Panc1 (cell line): ENCODE results near the gene CEP63. TPM values are rescaled to one million over a fixed set of nuclear protein-coding genes. Genes with fewer than 3 reads are reported as not detected.

ENCODE experiments used
- ATAC-seq: fragments of 200-7000 bp; cut with Tn5 transposase; 2 replicates; pipeline ENCODE4 v1.9.1; 2020; ENCODE audit warnings: mild to moderate bottlenecking, moderate library complexity
- Bru-seq: library from RNA; stranded (reverse); fragments of 400-500 nt; gene quantifications from one replicate; lab custom pipeline; 2021; lab: Mats Ljungman, UMichigan
- BruChase-seq, 2 experiments: library from RNA; stranded (reverse); fragments of 400-500 nt; gene quantifications; one replicate each; lab custom pipeline; 2021; lab: Mats Ljungman, UMichigan
- BruUV-seq: library from RNA; stranded (reverse); fragments of 400-500 nt; replicated peaks from 2 replicates; lab custom pipeline; 2021; lab: Mats Ljungman, UMichigan
- CTCF ChIA-PET: fragments of 300-600 bp; sonication (Branson Sonifier 250); formaldehyde crosslinking; loops from one replicate; lab custom pipeline; 2022; ENCODE audit warnings: antibody characterized with exemption; lab: Charles Lee
- POLR2A ChIA-PET: fragments of 300-600 bp; sonication (Branson Sonifier 250); formaldehyde crosslinking; loops from one replicate; lab custom pipeline; 2022; ENCODE audit warnings: antibody characterized with exemption; lab: Charles Lee
- DNase-seq: peaks from one replicate; pipeline ENCODE4 v3.0.0-alpha.2; 2010; ENCODE audit warnings: low read depth, low spot score
- H3K27ac ChIP-seq: 2 replicates; pipeline ENCODE4 v1.5.1; 2011; ENCODE audit warnings: mild to moderate bottlenecking, low read length, inconsistent platforms
- H3K27me3 ChIP-seq: fragments of 200-500 bp; sonication (Bioruptor generic); 2 replicates; pipeline ENCODE4 v1.6.0; 2014; ENCODE audit warnings: low read length, inconsistent platforms; ENCODE audit not compliant: control insufficient read depth, insufficient read depth
- H3K36me3 ChIP-seq: fragments of 200-500 bp; sonication (Bioruptor generic); 2 replicates; pipeline ENCODE4 v1.5.1; 2014; ENCODE audit warnings: inconsistent platforms, mild to moderate bottlenecking, low read length, moderate library complexity; ENCODE audit not compliant: control insufficient read depth, insufficient read depth
- H3K4me1 ChIP-seq: 2 replicates; pipeline ENCODE4 v1.5.1; 2011; ENCODE audit warnings: inconsistent platforms, mild to moderate bottlenecking, low read length, moderate library complexity; ENCODE audit not compliant: control insufficient read depth, insufficient read depth
- H3K4me3 ChIP-seq, 2 experiments: 2 replicates each; pipeline ENCODE4 v1.5.1; 2011 to 2012; ENCODE audit warnings: low read depth in 2 of 2, low read length in 2 of 2, mild to moderate bottlenecking in 2 of 2, inconsistent platforms in 1 of 2, moderate library complexity in 1 of 2
- H3K9me3 ChIP-seq: fragments of 200-500 bp; sonication (Bioruptor generic); 2 replicates; pipeline ENCODE4 v1.5.1; 2014; ENCODE audit warnings: low read depth, mild to moderate bottlenecking, inconsistent platforms, low read length, moderate library complexity; ENCODE audit not compliant: control insufficient read depth, insufficient read depth
- POLR2AphosphoS5 ChIP-seq: IDR thresholded peaks from 2 replicates; pipeline ENCODE4 v1.6.1; 2012; ENCODE audit warnings: mild to moderate bottlenecking, low read depth, low read length, moderate library complexity
- SIN3A ChIP-seq: IDR thresholded peaks from 2 replicates; pipeline ENCODE4 v1.6.1; 2012; ENCODE audit warnings: low read depth, mild to moderate bottlenecking, low read length, moderate library complexity, borderline replicate concordance; ENCODE audit not compliant: insufficient read depth
- TCF7L2 ChIP-seq: IDR thresholded peaks from 2 replicates; pipeline ENCODE4 v1.6.1; 2011; ENCODE audit warnings: mild to moderate bottlenecking, low read depth, low read length, inconsistent platforms
- in situ Hi-C: cut with HindIII; loops from 2 replicates; pipeline ENCODE4 v1.10.0; 2016; ENCODE audit warnings: low sequenced_read_pairs, low pct_unique_long_range_greater_than_20kb
- intact Hi-C: fragments of 100-400 bp; cut with micrococcal nuclease; formaldehyde crosslinking; loops from one replicate; pipeline ENCODE4 v1.10.0; 2022; ENCODE audit not compliant: unreplicated experiment
- long read RNA-seq: library from polyadenylated mRNA; unstranded; transcript quantifications from one replicate; pipeline ENCODE4 v2.0.0, GENCODE V29; 2021; ENCODE audit not compliant: unreplicated experiment
- polyA plus RNA-seq: library from polyadenylated mRNA; unstranded; fragments of >200 nt; gene quantifications from one replicate; pipeline ENCODE4 v1.2.1, GENCODE V29; 2012; ENCODE audit warnings: missing spikeins; ENCODE audit not compliant: insufficient read length
- total RNA-seq: library from RNA; stranded (reverse); gene quantifications from one replicate; pipeline ENCODE4 v1.2.1, GENCODE V29; 2021; ENCODE audit not compliant: unreplicated experiment
- TF ChIP-seq, protein P1 (sequence below): fragments of 450-650 bp; IDR thresholded peaks from 2 replicates; pipeline ENCODE4 v1.5.1; 2017; ENCODE audit warnings: mild to moderate bottlenecking
- TF ChIP-seq, protein P2 (sequence below), 2 experiments: IDR thresholded peaks; 2 replicates each; pipeline ENCODE4 v1.6.1; 2011 to 2012; ENCODE audit warnings: low read depth in 2 of 2, control low read depth in 1 of 2, low read length in 1 of 2, mild to moderate bottlenecking in 1 of 2, moderate library complexity in 1 of 2; ENCODE audit not compliant: insufficient read depth in 1 of 2

Gene CEP63
- total RNA-seq (30.5 TPM), Bru-seq, nascent RNA (percentile 84 among the genes with signal in this experiment), BruChase-seq, experiment 1, labeled RNA remaining after a 2-hour chase (percentile 74 among the genes with signal in this experiment), BruChase-seq, experiment 2, labeled RNA remaining after a 6-hour chase (percentile 73 among the genes with signal in this experiment)
- polyA plus RNA-seq, result 21.3 TPM
- long read RNA-seq, transcript CEP63-201 (12 exons, 2,056 nt), result major isoform, 5 of 59 reads
- long read RNA-seq, partial matches to known transcripts, result 23 of 59 reads
- long read RNA-seq, other reads (novel, unspliced or antisense), result 29 of 59 reads

DNA sequence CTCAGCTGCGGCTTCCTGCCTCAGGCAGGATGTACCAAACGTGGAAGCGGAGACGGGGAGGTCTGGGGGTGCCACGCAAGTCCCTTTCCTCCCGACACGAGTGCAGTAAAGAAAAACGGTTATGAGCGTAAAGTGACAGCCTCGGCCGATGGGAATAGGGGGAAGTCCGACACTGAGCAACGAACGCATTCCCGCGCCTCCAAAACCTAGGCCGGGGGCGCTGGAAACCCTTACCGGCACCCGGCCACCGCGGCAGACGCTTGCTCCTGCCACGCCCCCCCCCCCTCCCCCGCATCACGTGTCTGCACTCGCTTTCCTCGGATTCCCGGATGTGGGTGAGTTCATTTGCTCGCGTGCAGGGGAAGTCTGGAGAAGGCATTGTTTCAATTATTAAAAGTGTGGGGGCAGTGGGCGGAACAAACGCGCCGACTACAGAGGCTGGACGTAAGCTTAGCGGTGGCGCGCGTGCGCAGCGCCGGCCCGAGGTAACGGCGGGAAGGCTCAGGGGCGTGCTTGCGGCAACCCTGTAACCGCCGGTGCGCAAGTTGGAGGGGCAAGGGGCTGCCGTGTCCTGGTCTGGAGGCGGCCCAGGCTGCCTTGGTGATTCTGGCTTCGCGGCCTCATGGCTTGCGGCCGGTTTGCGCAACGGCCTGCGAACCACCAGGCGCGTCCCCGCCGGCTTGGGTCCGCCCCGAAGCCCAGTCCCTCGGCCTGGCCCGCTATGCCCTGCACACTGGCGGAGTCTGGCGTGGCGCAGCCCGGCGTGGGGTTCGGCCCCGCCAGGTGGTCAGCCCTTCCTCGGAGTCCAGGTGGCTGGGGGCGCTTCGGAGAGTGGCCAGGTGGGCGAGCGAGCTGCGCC is at the start of gene CEP63, which contains the start of gene ANAPC13:
TSS of gene CEP63 (plus strand) at position 340 of the 859 bp plus-strand sequence. CDS start 9,264 bp downstream, outside the sequence.
TSS of gene ANAPC13 (minus strand) at position 268 of the 859 bp plus-strand sequence. CDS start 3,081 bp downstream, outside the sequence.
- Histone ChIP-seq H3K9me3 (no peaks in the 10 kb centered on the region), H3K4me3 (peak within 1 kb of the TSS; percentile 96 to 98), H3K4me1 (peaks cover 30% of the 10 kb centered on the region), H3K27me3 (no peaks in the 10 kb centered on the region), H3K27ac (peak within 1 kb of the TSS; percentile 100), H3K36me3 (peaks cover 13% of the 10 kb centered on the region)
- in situ Hi-C loops (no loop called here), intact Hi-C loops (no loop called here)
- DNase-seq (peak; percentile 97), ATAC-seq (peak; percentile 93)
- ChIA-PET CTCF (interaction anchor here (0.6 kb wide), 1 partner anchor 163 kb away, joined by 3 read pairs; no protein-coding TSS in a partner anchor), POLR2A (interaction anchor here (0.7 to 1.2 kb wide), 2 partner anchors 120 to 173 kb away, joined by 3 read pairs; no protein-coding TSS in a partner anchor)
- TSS peak; percentile 80 for BruUV-seq
- TF ChIP-seq TCF7L2 (peak; percentile 100), POLR2AphosphoS5 (peak; percentile 95), SIN3A (peak; percentile 85; the same call in 1 of the 2 replicates)
- TF ChIP-seq, protein P1, sequence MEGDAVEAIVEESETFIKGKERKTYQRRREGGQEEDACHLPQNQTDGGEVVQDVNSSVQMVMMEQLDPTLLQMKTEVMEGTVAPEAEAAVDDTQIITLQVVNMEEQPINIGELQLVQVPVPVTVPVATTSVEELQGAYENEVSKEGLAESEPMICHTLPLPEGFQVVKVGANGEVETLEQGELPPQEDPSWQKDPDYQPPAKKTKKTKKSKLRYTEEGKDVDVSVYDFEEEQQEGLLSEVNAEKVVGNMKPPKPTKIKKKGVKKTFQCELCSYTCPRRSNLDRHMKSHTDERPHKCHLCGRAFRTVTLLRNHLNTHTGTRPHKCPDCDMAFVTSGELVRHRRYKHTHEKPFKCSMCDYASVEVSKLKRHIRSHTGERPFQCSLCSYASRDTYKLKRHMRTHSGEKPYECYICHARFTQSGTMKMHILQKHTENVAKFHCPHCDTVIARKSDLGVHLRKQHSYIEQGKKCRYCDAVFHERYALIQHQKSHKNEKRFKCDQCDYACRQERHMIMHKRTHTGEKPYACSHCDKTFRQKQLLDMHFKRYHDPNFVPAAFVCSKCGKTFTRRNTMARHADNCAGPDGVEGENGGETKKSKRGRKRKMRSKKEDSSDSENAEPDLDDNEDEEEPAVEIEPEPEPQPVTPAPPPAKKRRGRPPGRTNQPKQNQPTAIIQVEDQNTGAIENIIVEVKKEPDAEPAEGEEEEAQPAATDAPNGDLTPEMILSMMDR, result no peak
- TF ChIP-seq, protein P2, sequence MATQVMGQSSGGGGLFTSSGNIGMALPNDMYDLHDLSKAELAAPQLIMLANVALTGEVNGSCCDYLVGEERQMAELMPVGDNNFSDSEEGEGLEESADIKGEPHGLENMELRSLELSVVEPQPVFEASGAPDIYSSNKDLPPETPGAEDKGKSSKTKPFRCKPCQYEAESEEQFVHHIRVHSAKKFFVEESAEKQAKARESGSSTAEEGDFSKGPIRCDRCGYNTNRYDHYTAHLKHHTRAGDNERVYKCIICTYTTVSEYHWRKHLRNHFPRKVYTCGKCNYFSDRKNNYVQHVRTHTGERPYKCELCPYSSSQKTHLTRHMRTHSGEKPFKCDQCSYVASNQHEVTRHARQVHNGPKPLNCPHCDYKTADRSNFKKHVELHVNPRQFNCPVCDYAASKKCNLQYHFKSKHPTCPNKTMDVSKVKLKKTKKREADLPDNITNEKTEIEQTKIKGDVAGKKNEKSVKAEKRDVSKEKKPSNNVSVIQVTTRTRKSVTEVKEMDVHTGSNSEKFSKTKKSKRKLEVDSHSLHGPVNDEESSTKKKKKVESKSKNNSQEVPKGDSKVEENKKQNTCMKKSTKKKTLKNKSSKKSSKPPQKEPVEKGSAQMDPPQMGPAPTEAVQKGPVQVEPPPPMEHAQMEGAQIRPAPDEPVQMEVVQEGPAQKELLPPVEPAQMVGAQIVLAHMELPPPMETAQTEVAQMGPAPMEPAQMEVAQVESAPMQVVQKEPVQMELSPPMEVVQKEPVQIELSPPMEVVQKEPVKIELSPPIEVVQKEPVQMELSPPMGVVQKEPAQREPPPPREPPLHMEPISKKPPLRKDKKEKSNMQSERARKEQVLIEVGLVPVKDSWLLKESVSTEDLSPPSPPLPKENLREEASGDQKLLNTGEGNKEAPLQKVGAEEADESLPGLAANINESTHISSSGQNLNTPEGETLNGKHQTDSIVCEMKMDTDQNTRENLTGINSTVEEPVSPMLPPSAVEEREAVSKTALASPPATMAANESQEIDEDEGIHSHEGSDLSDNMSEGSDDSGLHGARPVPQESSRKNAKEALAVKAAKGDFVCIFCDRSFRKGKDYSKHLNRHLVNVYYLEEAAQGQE (IDR thresholded peaks at IDR 0.05; ENCODE audit: insufficient read depth in 1 of 2, low read depth in 2 of 2, low read length in 1 of 2), result no peak

DNA sequence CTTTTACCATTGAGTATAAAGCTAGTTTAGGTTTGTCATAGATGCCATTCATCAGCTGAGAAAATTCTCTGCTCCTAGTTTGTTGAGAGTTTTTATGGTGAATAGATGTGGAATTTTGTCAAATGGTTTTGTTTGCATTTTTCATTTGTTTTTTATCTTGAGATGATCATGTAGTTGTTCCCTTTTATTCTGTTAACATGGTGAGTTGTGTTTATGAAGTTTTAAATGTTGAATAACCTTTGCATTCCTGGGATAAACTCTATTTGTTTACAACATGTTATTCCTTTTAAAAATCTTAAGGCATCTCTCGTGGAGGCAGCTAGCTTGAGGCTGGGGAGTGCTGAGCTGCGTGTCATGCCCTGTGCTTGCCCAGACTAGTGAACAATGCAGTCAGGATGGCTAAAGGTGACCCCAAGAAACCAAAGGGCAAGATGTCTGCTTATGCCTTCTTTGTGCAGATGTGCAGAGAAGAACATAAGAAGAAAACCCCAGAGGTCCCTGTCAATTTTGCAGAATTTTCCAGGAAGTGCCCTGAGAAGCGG is 48.6 kb upstream of the CEP63 start:
- H3K9me3 ChIP-seq, result no peaks in the 10 kb centered on the region
- H3K27ac ChIP-seq, result no peak overlapping the region
- H3K4me3 ChIP-seq, result no peak overlapping the region
- no peaks in the 10 kb centered on the region for H3K36me3 ChIP-seq
- in situ Hi-C loops, result no loop called here
- H3K4me1 ChIP-seq, result no peaks in the 10 kb centered on the region
- ChIA-PET CTCF (no interaction called here), POLR2A (no interaction called here)
- BruUV-seq, result no TSS peak
- DNase-seq, result no peak
- TF ChIP-seq TCF7L2, result no peak
- no peak for TF ChIP-seq SIN3A
- TF ChIP-seq, protein P2 (IDR thresholded peaks at IDR 0.05; ENCODE audit: insufficient read depth in 1 of 2, low read depth in 2 of 2, low read length in 1 of 2), result no peak
- TF ChIP-seq POLR2AphosphoS5, result no peak
- TF ChIP-seq, protein P1, result no peak
- no peak for ATAC-seq
- no peaks in the 10 kb centered on the region for H3K27me3 ChIP-seq
- intact Hi-C loops, result no loop called here
